GM23338 (cell line): ENCODE measurements around the gene ESR2. TPM values are rescaled to one million over a fixed set of nuclear protein-coding genes. Genes with fewer than 3 reads are reported as not detected.

Experiments
- ATAC-seq: fragments of 200-7000 bp; cut with Tn5 transposase; 3 replicates; pipeline ENCODE4 v1.9.1; 2020
- DNase-seq: peaks from one replicate; pipeline ENCODE4 v3.0.0-alpha.2; 2015; ENCODE audit warnings: low spot score
- H2AFZ ChIP-seq: fragments of 200-600 bp; sonication (generic); 2 replicates; pipeline ENCODE4 v1.8.0; 2016; ENCODE audit warnings: antibody characterized with exemption, mild to moderate bottlenecking, moderate library complexity
- H3F3A ChIP-seq: fragments of 200-600 bp; sonication (generic); replicated peaks from 2 replicates; pipeline ENCODE4 v1.8.0; 2017; ENCODE audit warnings: antibody characterized with exemption, mixed run types, low read depth
- H3K27ac ChIP-seq: fragments of 200-600 bp; sonication (generic); 2 replicates; pipeline ENCODE4 v1.6.1; 2016; ENCODE audit warnings: low read depth
- H3K27me3 ChIP-seq: fragments of 200-600 bp; sonication (generic); 2 replicates; pipeline ENCODE4 v1.8.0; 2016; ENCODE audit warnings: mild to moderate bottlenecking, mixed run types, moderate library complexity; ENCODE audit not compliant: insufficient read depth
- H3K36me3 ChIP-seq: fragments of 200-600 bp; sonication (generic); 2 replicates; pipeline ENCODE4 v1.8.0; 2016; ENCODE audit warnings: mild to moderate bottlenecking; ENCODE audit not compliant: insufficient read depth
- H3K4me1 ChIP-seq: fragments of 200-600 bp; sonication (generic); 2 replicates; pipeline ENCODE4 v1.8.0; 2016; ENCODE audit warnings: mild to moderate bottlenecking, moderate library complexity; ENCODE audit not compliant: insufficient read depth
- H3K4me2 ChIP-seq: fragments of 200-600 bp; sonication (generic); 2 replicates; pipeline ENCODE4 v1.7.1; 2017; ENCODE audit warnings: mixed run types
- H3K4me3 ChIP-seq: fragments of 200-600 bp; sonication (generic); 2 replicates; pipeline ENCODE4 v1.6.1; 2016; ENCODE audit warnings: mixed run types
- H3K79me2 ChIP-seq: fragments of 200-600 bp; sonication (generic); replicated peaks from 2 replicates; pipeline ENCODE4 v1.8.0; 2017; ENCODE audit warnings: mild to moderate bottlenecking; ENCODE audit not compliant: insufficient read depth
- H3K9me2 ChIP-seq: fragments of 200-600 bp; sonication (generic); 2 replicates; pipeline ENCODE4 v1.8.0; 2017; ENCODE audit not compliant: insufficient read depth
- H4K20me1 ChIP-seq: fragments of 200-600 bp; sonication (generic); replicated peaks from 2 replicates; pipeline ENCODE4 v1.8.0; 2017; ENCODE audit warnings: mild to moderate bottlenecking; ENCODE audit not compliant: insufficient read depth
- H3K27ac Mint-ChIP-seq: 2 replicates; pipeline ENCODE4 v1.8.0; 2020; ENCODE audit warnings: inconsistent platforms, mild to moderate bottlenecking, moderate library complexity, mixed read lengths
- H3K27me3 Mint-ChIP-seq: 3 replicates; pipeline ENCODE4 v1.8.0; 2022; ENCODE audit warnings: low read depth, mild to moderate bottlenecking, moderate library complexity, mixed read lengths, inconsistent platforms; ENCODE audit not compliant: insufficient read depth, poor library complexity
- H3K36me3 Mint-ChIP-seq: 3 replicates; pipeline ENCODE4 v1.8.0; 2021; ENCODE audit warnings: low read depth, mild to moderate bottlenecking, inconsistent platforms, moderate library complexity, mixed read lengths
- H3K4me1 Mint-ChIP-seq: 3 replicates; pipeline ENCODE4 v1.8.0; 2020; ENCODE audit warnings: mild to moderate bottlenecking, inconsistent platforms, mixed read lengths
- H3K4me3 Mint-ChIP-seq: 3 replicates; pipeline ENCODE4 v1.8.0; 2021; ENCODE audit warnings: moderate library complexity, mild to moderate bottlenecking, inconsistent platforms, mixed read lengths
- H3K9me3 Mint-ChIP-seq: 3 replicates; pipeline ENCODE4 v1.8.0; 2020; ENCODE audit warnings: moderate library complexity, mild to moderate bottlenecking, inconsistent platforms, mixed read lengths
- CREB1 ChIP-seq: fragments of 250-450 bp; sonication (Bioruptor Pico); IDR thresholded peaks from 2 replicates; pipeline ENCODE4 v1.5.0; 2020; ENCODE audit warnings: low read depth, mild to moderate bottlenecking, moderate library complexity
- NANOG ChIP-seq: IDR thresholded peaks from 2 replicates; pipeline ENCODE4 v1.6.1; 2016; ENCODE audit warnings: antibody characterized with exemption, borderline replicate concordance
- POLR2AphosphoS5 ChIP-seq: IDR thresholded peaks from 2 replicates; pipeline ENCODE4 v1.6.1; 2016; ENCODE audit warnings: antibody characterized with exemption, low read depth
- ZNF331 ChIP-seq: fragments of 250-450 bp; sonication (Bioruptor Pico); IDR thresholded peaks from 2 replicates; pipeline ENCODE4 v1.5.0; 2020; ENCODE audit warnings: low read depth, mild to moderate bottlenecking, moderate library complexity
- polyA plus RNA-seq: library from polyadenylated mRNA; unstranded; fragments of >200 nt; fragmentation: Nextera tagmentation; extraction: Ambion mirVana; gene quantifications from 2 replicates; pipeline ENCODE4 v1.2.1, GENCODE V29; 2016
- total RNA-seq: library from RNA; depleted of rRNA; stranded (reverse); fragments of >200 nt; shearing (Covaris generic); gene quantifications from 2 replicates; pipeline ENCODE4 v1.2.3, GENCODE V29; 2014
- TF ChIP-seq, protein P1 (sequence below): fragments of 250-450 bp; sonication (Bioruptor Pico); IDR thresholded peaks from 2 replicates; pipeline ENCODE4 v1.5.0; 2020; ENCODE audit warnings: mild to moderate bottlenecking, moderate library complexity
- TF ChIP-seq, protein P2 (sequence below): IDR thresholded peaks from one replicate; pipeline ENCODE4 v1.6.1; 2018; ENCODE audit warnings: antibody characterized with exemption; ENCODE audit not compliant: unreplicated experiment
- TF ChIP-seq, protein P3 (sequence below), 2 experiments: fragments of 200-600 bp in 1 of 2; sonication (generic) in 1 of 2; conservative IDR thresholded peaks; 2 replicates each; pipeline versions ENCODE4 v1.5.1 to v1.6.1; 2016 to 2017; ENCODE audit warnings: antibody characterized with exemption in 2 of 2, low read depth in 2 of 2, mild to moderate bottlenecking in 2 of 2, moderate library complexity in 1 of 2
- TF ChIP-seq, protein P4 (sequence below): IDR thresholded peaks from 2 replicates; pipeline ENCODE4 v1.6.1; 2016; ENCODE audit warnings: antibody characterized with exemption

ESR2 gene
- total and polyA plus RNA-seq, 2 experiments from 2014 or later: 0.58 to 0.59 TPM

DNA sequence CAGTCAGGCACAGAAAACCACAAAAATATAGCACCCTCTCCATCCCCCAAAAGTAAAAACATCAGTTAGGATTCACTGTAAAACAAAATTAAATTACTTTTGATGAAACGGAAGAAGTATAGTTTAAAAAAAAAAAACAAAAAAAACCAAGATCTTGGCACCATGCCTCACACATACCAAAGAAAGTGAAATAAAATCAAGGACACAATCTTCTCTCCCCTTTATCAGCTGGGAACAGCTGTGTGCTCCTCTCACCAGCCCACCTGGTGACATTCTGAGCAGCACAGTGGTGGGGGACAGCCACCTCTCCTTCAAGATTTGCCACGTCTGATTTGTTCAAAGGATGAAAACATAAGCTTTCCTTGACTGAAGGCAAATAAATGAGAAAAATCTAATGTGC is 55.5 kb downstream of the ESR2 start:
- Histone ChIP-seq H3K9me2 (no peaks in the 10 kb centered on the region), H3F3A (no peaks in the 10 kb centered on the region), H3K4me2 (no peak overlapping the region), H3K27me3 (no peaks in the 10 kb centered on the region), H3K79me2 (no peaks in the 10 kb centered on the region), H2AFZ (peak overlapping the region; percentile 20; the same call in 1 of the 2 replicates), H3K4me1 (no peaks in the 10 kb centered on the region), H4K20me1 (no peaks in the 10 kb centered on the region; the same call in 1 of the 2 replicates), H3K36me3 (no peaks in the 10 kb centered on the region), H3K4me3 (no peak overlapping the region), H3K27ac (no peak overlapping the region)
- H3K27me3 Mint-ChIP-seq: peaks cover 14% of the 10 kb centered on the region
- H3K36me3 Mint-ChIP-seq: no peaks in the 10 kb centered on the region
- no peak overlapping the region for H3K27ac Mint-ChIP-seq
- TF ChIP-seq ZNF331 (CRISPR knock-in tag) (no peak), NANOG (no peak), CREB1 (CRISPR knock-in tag) (no peak), POLR2AphosphoS5 (no peak)
- TF ChIP-seq, protein P1, sequence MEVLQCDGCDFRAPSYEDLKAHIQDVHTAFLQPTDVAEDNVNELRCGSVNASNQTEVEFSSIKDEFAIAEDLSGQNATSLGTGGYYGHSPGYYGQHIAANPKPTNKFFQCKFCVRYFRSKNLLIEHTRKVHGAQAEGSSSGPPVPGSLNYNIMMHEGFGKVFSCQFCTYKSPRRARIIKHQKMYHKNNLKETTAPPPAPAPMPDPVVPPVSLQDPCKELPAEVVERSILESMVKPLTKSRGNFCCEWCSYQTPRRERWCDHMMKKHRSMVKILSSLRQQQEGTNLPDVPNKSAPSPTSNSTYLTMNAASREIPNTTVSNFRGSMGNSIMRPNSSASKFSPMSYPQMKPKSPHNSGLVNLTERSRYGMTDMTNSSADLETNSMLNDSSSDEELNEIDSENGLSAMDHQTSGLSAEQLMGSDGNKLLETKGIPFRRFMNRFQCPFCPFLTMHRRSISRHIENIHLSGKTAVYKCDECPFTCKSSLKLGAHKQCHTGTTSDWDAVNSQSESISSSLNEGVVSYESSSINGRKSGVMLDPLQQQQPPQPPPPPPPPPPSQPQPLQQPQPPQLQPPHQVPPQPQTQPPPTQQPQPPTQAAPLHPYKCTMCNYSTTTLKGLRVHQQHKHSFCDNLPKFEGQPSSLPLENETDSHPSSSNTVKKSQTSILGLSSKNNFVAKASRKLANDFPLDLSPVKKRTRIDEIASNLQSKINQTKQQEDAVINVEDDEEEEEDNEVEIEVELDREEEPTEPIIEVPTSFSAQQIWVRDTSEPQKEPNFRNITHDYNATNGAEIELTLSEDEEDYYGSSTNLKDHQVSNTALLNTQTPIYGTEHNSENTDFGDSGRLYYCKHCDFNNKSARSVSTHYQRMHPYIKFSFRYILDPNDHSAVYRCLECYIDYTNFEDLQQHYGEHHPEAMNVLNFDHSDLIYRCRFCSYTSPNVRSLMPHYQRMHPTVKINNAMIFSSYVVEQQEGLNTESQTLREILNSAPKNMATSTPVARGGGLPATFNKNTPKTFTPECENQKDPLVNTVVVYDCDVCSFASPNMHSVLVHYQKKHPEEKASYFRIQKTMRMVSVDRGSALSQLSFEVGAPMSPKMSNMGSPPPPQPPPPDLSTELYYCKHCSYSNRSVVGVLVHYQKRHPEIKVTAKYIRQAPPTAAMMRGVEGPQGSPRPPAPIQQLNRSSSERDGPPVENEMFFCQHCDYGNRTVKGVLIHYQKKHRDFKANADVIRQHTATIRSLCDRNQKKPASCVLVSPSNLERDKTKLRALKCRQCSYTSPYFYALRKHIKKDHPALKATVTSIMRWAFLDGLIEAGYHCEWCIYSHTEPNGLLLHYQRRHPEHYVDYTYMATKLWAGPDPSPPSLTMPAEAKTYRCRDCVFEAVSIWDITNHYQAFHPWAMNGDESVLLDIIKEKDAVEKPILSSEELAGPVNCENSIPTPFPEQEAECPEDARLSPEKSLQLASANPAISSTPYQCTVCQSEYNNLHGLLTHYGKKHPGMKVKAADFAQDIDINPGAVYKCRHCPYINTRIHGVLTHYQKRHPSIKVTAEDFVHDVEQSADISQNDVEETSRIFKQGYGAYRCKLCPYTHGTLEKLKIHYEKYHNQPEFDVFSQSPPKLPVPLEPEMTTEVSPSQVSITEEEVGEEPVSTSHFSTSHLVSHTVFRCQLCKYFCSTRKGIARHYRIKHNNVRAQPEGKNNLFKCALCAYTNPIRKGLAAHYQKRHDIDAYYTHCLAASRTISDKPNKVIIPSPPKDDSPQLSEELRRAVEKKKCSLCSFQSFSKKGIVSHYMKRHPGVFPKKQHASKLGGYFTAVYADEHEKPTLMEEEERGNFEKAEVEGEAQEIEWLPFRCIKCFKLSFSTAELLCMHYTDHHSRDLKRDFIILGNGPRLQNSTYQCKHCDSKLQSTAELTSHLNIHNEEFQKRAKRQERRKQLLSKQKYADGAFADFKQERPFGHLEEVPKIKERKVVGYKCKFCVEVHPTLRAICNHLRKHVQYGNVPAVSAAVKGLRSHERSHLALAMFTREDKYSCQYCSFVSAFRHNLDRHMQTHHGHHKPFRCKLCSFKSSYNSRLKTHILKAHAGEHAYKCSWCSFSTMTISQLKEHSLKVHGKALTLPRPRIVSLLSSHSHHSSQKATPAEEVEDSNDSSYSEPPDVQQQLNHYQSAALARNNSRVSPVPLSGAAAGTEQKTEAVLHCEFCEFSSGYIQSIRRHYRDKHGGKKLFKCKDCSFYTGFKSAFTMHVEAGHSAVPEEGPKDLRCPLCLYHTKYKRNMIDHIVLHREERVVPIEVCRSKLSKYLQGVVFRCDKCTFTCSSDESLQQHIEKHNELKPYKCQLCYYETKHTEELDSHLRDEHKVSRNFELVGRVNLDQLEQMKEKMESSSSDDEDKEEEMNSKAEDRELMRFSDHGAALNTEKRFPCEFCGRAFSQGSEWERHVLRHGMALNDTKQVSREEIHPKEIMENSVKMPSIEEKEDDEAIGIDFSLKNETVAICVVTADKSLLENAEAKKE (CRISPR knock-in tag): no peak
- TF ChIP-seq, protein P2, sequence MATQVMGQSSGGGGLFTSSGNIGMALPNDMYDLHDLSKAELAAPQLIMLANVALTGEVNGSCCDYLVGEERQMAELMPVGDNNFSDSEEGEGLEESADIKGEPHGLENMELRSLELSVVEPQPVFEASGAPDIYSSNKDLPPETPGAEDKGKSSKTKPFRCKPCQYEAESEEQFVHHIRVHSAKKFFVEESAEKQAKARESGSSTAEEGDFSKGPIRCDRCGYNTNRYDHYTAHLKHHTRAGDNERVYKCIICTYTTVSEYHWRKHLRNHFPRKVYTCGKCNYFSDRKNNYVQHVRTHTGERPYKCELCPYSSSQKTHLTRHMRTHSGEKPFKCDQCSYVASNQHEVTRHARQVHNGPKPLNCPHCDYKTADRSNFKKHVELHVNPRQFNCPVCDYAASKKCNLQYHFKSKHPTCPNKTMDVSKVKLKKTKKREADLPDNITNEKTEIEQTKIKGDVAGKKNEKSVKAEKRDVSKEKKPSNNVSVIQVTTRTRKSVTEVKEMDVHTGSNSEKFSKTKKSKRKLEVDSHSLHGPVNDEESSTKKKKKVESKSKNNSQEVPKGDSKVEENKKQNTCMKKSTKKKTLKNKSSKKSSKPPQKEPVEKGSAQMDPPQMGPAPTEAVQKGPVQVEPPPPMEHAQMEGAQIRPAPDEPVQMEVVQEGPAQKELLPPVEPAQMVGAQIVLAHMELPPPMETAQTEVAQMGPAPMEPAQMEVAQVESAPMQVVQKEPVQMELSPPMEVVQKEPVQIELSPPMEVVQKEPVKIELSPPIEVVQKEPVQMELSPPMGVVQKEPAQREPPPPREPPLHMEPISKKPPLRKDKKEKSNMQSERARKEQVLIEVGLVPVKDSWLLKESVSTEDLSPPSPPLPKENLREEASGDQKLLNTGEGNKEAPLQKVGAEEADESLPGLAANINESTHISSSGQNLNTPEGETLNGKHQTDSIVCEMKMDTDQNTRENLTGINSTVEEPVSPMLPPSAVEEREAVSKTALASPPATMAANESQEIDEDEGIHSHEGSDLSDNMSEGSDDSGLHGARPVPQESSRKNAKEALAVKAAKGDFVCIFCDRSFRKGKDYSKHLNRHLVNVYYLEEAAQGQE: no peak
- TF ChIP-seq, protein P3, sequence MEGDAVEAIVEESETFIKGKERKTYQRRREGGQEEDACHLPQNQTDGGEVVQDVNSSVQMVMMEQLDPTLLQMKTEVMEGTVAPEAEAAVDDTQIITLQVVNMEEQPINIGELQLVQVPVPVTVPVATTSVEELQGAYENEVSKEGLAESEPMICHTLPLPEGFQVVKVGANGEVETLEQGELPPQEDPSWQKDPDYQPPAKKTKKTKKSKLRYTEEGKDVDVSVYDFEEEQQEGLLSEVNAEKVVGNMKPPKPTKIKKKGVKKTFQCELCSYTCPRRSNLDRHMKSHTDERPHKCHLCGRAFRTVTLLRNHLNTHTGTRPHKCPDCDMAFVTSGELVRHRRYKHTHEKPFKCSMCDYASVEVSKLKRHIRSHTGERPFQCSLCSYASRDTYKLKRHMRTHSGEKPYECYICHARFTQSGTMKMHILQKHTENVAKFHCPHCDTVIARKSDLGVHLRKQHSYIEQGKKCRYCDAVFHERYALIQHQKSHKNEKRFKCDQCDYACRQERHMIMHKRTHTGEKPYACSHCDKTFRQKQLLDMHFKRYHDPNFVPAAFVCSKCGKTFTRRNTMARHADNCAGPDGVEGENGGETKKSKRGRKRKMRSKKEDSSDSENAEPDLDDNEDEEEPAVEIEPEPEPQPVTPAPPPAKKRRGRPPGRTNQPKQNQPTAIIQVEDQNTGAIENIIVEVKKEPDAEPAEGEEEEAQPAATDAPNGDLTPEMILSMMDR (conservative IDR thresholded peaks at IDR 0.05; ENCODE audit: low read depth in 2 of 2): no peak
- TF ChIP-seq, protein P4, sequence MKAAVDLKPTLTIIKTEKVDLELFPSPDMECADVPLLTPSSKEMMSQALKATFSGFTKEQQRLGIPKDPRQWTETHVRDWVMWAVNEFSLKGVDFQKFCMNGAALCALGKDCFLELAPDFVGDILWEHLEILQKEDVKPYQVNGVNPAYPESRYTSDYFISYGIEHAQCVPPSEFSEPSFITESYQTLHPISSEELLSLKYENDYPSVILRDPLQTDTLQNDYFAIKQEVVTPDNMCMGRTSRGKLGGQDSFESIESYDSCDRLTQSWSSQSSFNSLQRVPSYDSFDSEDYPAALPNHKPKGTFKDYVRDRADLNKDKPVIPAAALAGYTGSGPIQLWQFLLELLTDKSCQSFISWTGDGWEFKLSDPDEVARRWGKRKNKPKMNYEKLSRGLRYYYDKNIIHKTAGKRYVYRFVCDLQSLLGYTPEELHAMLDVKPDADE: no peak
- DNase-seq (no peak), ATAC-seq (no peak)
- no peaks in the 10 kb centered on the region for H3K9me3 Mint-ChIP-seq
- no peaks in the 10 kb centered on the region for H3K4me1 Mint-ChIP-seq
- no peak overlapping the region for H3K4me3 Mint-ChIP-seq
